AG10803 (cell line): ENCODE data around the gene FIGNL1.

Experiments used
- DNase-seq: peaks from one replicate; pipeline ENCODE4 v3.0.0; 2010; ENCODE audit warnings: low read depth
- H3K4me3 ChIP-seq: 2 replicates; pipeline ENCODE4 v1.5.1; 2011; ENCODE audit warnings: mild to moderate bottlenecking, low read length, control low read depth
- TF ChIP-seq, protein P1 (sequence below): conservative IDR thresholded peaks from 2 replicates; pipeline ENCODE4 v1.5.1; 2011; ENCODE audit warnings: mild to moderate bottlenecking, low read length, control low read depth, inconsistent platforms

Gene FIGNL1

GRCh38 chr7:50428911-50429310, 21.2 kb downstream of the FIGNL1 start:
- H3K4me3 ChIP-seq = no peak overlapping the region
- TF ChIP-seq, protein P1, sequence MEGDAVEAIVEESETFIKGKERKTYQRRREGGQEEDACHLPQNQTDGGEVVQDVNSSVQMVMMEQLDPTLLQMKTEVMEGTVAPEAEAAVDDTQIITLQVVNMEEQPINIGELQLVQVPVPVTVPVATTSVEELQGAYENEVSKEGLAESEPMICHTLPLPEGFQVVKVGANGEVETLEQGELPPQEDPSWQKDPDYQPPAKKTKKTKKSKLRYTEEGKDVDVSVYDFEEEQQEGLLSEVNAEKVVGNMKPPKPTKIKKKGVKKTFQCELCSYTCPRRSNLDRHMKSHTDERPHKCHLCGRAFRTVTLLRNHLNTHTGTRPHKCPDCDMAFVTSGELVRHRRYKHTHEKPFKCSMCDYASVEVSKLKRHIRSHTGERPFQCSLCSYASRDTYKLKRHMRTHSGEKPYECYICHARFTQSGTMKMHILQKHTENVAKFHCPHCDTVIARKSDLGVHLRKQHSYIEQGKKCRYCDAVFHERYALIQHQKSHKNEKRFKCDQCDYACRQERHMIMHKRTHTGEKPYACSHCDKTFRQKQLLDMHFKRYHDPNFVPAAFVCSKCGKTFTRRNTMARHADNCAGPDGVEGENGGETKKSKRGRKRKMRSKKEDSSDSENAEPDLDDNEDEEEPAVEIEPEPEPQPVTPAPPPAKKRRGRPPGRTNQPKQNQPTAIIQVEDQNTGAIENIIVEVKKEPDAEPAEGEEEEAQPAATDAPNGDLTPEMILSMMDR = no peak
- DNase-seq = no peak

GRCh38 chr7:50427518-50427917, 22.6 kb downstream of the FIGNL1 start:
- TF ChIP-seq, protein P1 = no peak
- no peak for DNase-seq
- no peak overlapping the region for H3K4me3 ChIP-seq

DNA sequence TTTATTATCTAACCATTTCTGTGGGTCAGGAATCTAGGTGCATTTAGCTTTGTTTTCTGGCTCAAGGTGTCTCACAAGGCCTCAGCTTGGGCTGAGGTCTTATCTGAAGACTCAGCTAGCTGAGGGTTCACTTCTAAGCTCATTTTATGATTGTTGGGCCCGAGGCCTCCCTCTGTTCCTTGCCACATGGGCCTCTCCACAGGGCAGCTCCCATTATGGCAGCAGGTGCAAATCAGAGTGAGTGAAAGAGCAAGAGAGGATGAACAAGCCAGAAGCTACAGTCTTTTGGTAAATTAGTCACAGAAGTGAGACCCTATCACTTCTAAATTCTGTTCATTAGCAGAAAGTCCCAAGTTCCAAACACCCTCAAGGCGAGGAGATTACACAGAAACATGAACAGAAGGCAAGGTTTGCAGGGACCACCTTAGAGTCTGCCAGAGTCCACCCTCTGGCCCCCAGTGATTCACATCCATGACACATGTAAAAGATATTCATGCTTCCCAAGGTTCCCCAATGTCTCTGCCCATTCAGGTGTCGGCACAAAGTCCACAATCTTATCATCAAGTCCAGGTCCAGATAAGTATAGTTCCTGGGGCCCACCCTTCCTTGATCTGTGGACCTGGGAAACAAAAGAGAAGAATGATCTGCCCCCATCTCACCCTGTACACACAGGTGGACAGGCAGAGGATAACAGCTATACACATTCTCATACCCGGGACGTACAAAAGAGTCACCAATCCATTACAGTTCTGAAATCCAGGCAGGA, 23.7 kb downstream of the FIGNL1 start:
- TF ChIP-seq, protein P1 = no peak
- no peak for DNase-seq

GRCh38 chr7:50425318-50425717, 24.8 kb downstream of the FIGNL1 start:
- H3K4me3 ChIP-seq = no peak overlapping the region
- DNase-seq = no peak
- TF ChIP-seq, protein P1 = no peak

More for the DNA sequence above, 23.7 kb downstream of the FIGNL1 start:
- H3K4me3 ChIP-seq = no peak overlapping the region

DNA sequence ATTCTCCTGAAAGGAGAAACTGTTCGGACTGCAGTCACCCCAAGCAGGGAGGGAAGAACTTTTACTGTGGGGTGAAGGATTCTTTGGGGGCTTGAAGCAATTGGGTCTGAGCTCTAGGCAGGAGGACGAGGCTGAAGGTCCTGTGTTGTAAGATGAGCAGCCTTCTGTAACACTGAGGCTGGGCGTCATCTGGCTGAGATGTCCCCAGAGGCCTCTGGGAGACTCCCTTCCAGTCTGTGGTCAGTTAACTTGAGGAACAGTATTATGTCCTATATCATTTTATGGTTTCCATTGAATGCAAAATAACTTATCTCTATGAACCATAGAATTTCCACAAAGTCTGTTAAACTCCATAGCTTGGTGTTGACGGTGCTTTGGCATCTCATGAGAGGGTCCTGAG, 26.3 kb downstream of the FIGNL1 start:
- no peak for DNase-seq
- TF ChIP-seq, protein P1 = no peak
- H3K4me3 ChIP-seq = no peak overlapping the region

DNA sequence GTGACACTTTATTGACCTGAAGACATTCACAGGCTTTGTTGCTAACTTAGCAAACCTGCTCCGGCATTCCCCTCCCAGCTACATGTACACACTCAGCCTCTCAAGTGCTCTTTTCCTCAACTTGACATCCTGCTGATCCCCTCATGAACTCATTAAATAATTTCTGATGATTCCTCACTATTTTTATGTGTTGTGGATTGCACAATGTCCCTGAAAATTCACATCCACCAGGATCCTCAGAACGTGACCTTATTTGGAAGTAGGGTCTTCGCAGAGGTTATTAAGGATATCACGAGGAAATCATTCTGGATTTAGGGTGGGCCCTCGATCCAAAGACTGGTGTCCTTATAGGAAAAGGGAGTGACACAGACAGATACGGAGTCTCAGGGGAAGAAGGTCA, 27.3 kb downstream of the FIGNL1 start:
- TF ChIP-seq, protein P1 = no peak
- DNase-seq = no peak
- no peak overlapping the region for H3K4me3 ChIP-seq

DNA sequence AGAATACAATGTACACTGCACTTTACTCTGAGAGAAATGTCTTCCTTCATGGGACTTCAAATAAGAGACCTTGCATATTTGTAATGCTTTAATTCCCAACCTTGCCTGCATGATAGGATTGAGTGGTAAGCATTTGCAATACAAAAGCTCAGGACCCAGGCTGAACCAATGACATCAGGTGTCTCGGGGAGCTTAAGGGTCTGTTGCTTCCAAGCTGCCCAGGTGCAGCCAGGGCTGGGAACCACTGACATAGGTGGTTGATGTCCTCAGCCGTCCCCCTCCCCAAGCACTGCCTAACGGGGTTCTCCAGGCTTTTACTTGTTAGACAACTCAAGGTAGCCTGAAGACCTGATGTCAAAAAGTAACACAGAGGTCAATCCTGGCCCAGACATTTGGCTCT, 29.1 kb downstream of the FIGNL1 start:
- H3K4me3 ChIP-seq = no peak overlapping the region
- TF ChIP-seq, protein P1 = no peak
- DNase-seq = no peak
